Hepatocyte (in vitro differentiated cells): ENCODE measurements around the gene GPAT2. TPM values are rescaled to one million over a fixed set of nuclear protein-coding genes. Genes with fewer than 3 reads are reported as not detected.
"Not testable (repeated sequence)": the region's sequence is repeated elsewhere in the genome, so short reads cannot be mapped to it uniquely, and the experiment has no call there.

ENCODE experiments used
- DNase-seq: peaks from one replicate; pipeline ENCODE4 v3.0.0-alpha.2; 2016; ENCODE audit warnings: low spot score
- H2AFZ ChIP-seq: fragments of 200-600 bp; sonication (generic); 2 replicates; pipeline ENCODE4 v1.6.0; 2016; ENCODE audit warnings: antibody characterized with exemption, mild to moderate bottlenecking
- H3K27ac ChIP-seq: fragments of 200-600 bp; sonication (generic); 2 replicates; pipeline ENCODE4 v1.5.1; 2016; ENCODE audit warnings: mild to moderate bottlenecking
- H3K27me3 ChIP-seq: fragments of 200-600 bp; sonication (generic); 2 replicates; pipeline ENCODE4 v1.6.1; 2016
- H3K36me3 ChIP-seq: fragments of 200-600 bp; sonication (generic); replicated peaks from 2 replicates; pipeline ENCODE4 v1.5.1; 2016; ENCODE audit warnings: low read depth; ENCODE audit not compliant: insufficient read depth
- H3K4me1 ChIP-seq: fragments of 200-600 bp; sonication (generic); 2 replicates; pipeline ENCODE4 v1.5.1; 2016; ENCODE audit warnings: mild to moderate bottlenecking, moderate library complexity; ENCODE audit not compliant: insufficient read depth
- H3K4me2 ChIP-seq: fragments of 200-600 bp; sonication (generic); 2 replicates; pipeline ENCODE4 v1.6.0; 2016
- H3K4me3 ChIP-seq: fragments of 200-600 bp; sonication (generic); 2 replicates; pipeline ENCODE4 v1.5.1; 2016; ENCODE audit warnings: mild to moderate bottlenecking
- H3K79me2 ChIP-seq: fragments of 200-600 bp; sonication (generic); 2 replicates; pipeline ENCODE4 v1.6.0; 2017; ENCODE audit warnings: mild to moderate bottlenecking
- H3K9me2 ChIP-seq: fragments of 200-600 bp; sonication (generic); replicated peaks from 2 replicates; pipeline ENCODE4 v1.6.0; 2017; ENCODE audit warnings: mild to moderate bottlenecking; ENCODE audit not compliant: insufficient read depth
- H3K9me3 ChIP-seq: fragments of 200-600 bp; sonication (generic); 2 replicates; pipeline ENCODE4 v1.5.1; 2016; ENCODE audit warnings: low read depth, mild to moderate bottlenecking
- H4K20me1 ChIP-seq: fragments of 200-600 bp; sonication (generic); 2 replicates; pipeline ENCODE4 v1.6.0; 2016; ENCODE audit warnings: mild to moderate bottlenecking; ENCODE audit not compliant: insufficient read depth, poor library complexity, severe bottlenecking
- CTCF ChIP-seq: fragments of 200-600 bp; sonication (generic); IDR thresholded peaks from 2 replicates; pipeline ENCODE4 v1.5.1; 2016; ENCODE audit warnings: antibody characterized with exemption, mild to moderate bottlenecking; ENCODE audit not compliant: poor library complexity
- EZH2 ChIP-seq: fragments of 200-600 bp; sonication (generic); IDR thresholded peaks from 2 replicates; pipeline ENCODE4 v1.6.1; 2016; ENCODE audit warnings: antibody characterized with exemption, mild to moderate bottlenecking, borderline replicate concordance
- EZH2phosphoT487 ChIP-seq: fragments of 200-600 bp; sonication (generic); IDR thresholded peaks from one replicate; pipeline ENCODE4 v1.6.1; 2018; ENCODE audit warnings: antibody characterized with exemption, mild to moderate bottlenecking, low read depth, moderate library complexity; ENCODE audit not compliant: unreplicated experiment, severe bottlenecking
- WGBS: methylation state at CpG from one replicate; pipeline ENCODE4 v1.1.6; 2016; ENCODE audit warnings: low lambda C conversion rate; ENCODE audit errors: missing lambda C conversion rate; 5-methylcytosine and 5-hydroxymethylcytosine counted together
- polyA plus RNA-seq: library from polyadenylated mRNA; unstranded; fragments of >200 nt; fragmentation: Nextera tagmentation; extraction: Ambion mirVana; gene quantifications from 2 replicates; pipeline ENCODE4 v1.2.1, GENCODE V29; 2016
- total RNA-seq: library from RNA; depleted of rRNA; stranded (reverse); fragments of >200 nt; gene quantifications from 2 replicates; pipeline ENCODE4 v1.2.3, GENCODE V29; 2014

The GPAT2 gene
- total and polyA plus RNA-seq, 2 experiments from 2014 or later = 0.31 TPM; not detected in 1

- Histone ChIP-seq H3K4me1 (no peaks in the 10 kb centered on the region), H3K36me3 (no peaks in the 10 kb centered on the region), H3K27ac (no peak overlapping the region), H3K27me3 (no peaks in the 10 kb centered on the region), H2AFZ (no peak overlapping the region), H3K4me3 (no peak overlapping the region), H3K9me2 (no peaks in the 10 kb centered on the region), H4K20me1 (no peaks in the 10 kb centered on the region), H3K79me2 (no peaks in the 10 kb centered on the region), H3K9me3 (no peaks in the 10 kb centered on the region), H3K4me2 (no peak overlapping the region)
- WGBS = 96% methylated on average over 4 of the region's 4 CpGs
- no peak for TF ChIP-seq EZH2
- no peak for TF ChIP-seq CTCF
- no peak for TF ChIP-seq EZH2phosphoT487
- no peak for DNase-seq
Measured at GRCh38 chr2:96025194-96025492, 9.6 kb downstream of the GPAT2 start.

GRCh38 chr2:96024336-96025193, 10.2 kb downstream of the GPAT2 start:
- Histone ChIP-seq H3K27me3 (no peaks in the 10 kb centered on the region), H2AFZ (no peak overlapping the region), H3K79me2 (no peaks in the 10 kb centered on the region), H3K9me3 (no peaks in the 10 kb centered on the region), H3K36me3 (no peaks in the 10 kb centered on the region), H3K4me2 (no peak overlapping the region), H3K4me1 (no peaks in the 10 kb centered on the region), H3K9me2 (no peaks in the 10 kb centered on the region), H3K4me3 (no peak overlapping the region), H4K20me1 (no peaks in the 10 kb centered on the region), H3K27ac (no peak overlapping the region)
- no peak for TF ChIP-seq CTCF
- no peak for TF ChIP-seq EZH2phosphoT487
- TF ChIP-seq EZH2 = no peak
- no peak for DNase-seq
- WGBS = 91% methylated on average over 24 of the region's 27 CpGs

- H3K79me2 ChIP-seq, H3K4me3 ChIP-seq, DNase-seq, H3K36me3 ChIP-seq, H3K27ac ChIP-seq, H3K4me2 ChIP-seq, H4K20me1 ChIP-seq, H3K9me3 ChIP-seq, H3K27me3 ChIP-seq, H3K9me2 ChIP-seq, H2AFZ ChIP-seq, H3K4me1 ChIP-seq: not testable (repeated sequence)
- 91% methylated on average over 7 of the region's 7 CpGs for WGBS
Measured at GRCh38 chr2:96023701-96024100, 11.0 kb downstream of the GPAT2 start.

GRCh38 chr2:96022701-96023447, 11.8 kb downstream of the GPAT2 start:
- DNase-seq = peak; percentile 87
- WGBS = 67% methylated on average over 13 of the region's 19 CpGs
- H3K27ac ChIP-seq, H3K4me1 ChIP-seq, H3K4me3 ChIP-seq, H3K4me2 ChIP-seq, H3K9me2 ChIP-seq, H2AFZ ChIP-seq, H3K27me3 ChIP-seq, H4K20me1 ChIP-seq, H3K79me2 ChIP-seq, H3K36me3 ChIP-seq, H3K9me3 ChIP-seq: not testable (repeated sequence)
- peak; percentile 86 for TF ChIP-seq CTCF

- H3K4me1 ChIP-seq, H4K20me1 ChIP-seq, H3K9me2 ChIP-seq, H3K4me3 ChIP-seq, H3K4me2 ChIP-seq, H3K27me3 ChIP-seq, H3K27ac ChIP-seq, H3K79me2 ChIP-seq, H2AFZ ChIP-seq, H3K36me3 ChIP-seq, H3K9me3 ChIP-seq, DNase-seq: not testable (repeated sequence)
- WGBS = 62% methylated on average over 7 of the region's 7 CpGs
Measured at GRCh38 chr2:96022126-96022525, 12.6 kb downstream of the GPAT2 start.

- WGBS = 89% methylated on average over 4 of the region's 4 CpGs
- H3K4me3 ChIP-seq, H3K27ac ChIP-seq, H3K79me2 ChIP-seq, H3K27me3 ChIP-seq, H3K9me3 ChIP-seq, H2AFZ ChIP-seq, H4K20me1 ChIP-seq, H3K36me3 ChIP-seq, H3K4me1 ChIP-seq, H3K4me2 ChIP-seq, H3K9me2 ChIP-seq, DNase-seq: not testable (repeated sequence)
Measured at GRCh38 chr2:96021142-96021541, 13.6 kb downstream of the GPAT2 start.
